Fibroblast of lung (primary cell): ENCODE data around the gene JAKMIP1. TPM values are rescaled to one million over a fixed set of nuclear protein-coding genes. Genes with fewer than 3 reads are reported as not detected.
"Not testable (repeated sequence)": the region's sequence is repeated elsewhere in the genome, so short reads cannot be mapped to it uniquely, and the experiment has no call there.

Experiments used
- DNase-seq, 2 donors: peaks; one replicate each; pipeline versions ENCODE4 v3.0.0 to v3.0.0-alpha.2; 2010; ENCODE audit warnings: low read depth in 2 of 2
- H2AFZ ChIP-seq: 2 replicates; pipeline ENCODE4 v1.5.1; 2012; ENCODE audit warnings: low read length, control low read depth, inconsistent platforms
- H3K27ac ChIP-seq: 2 replicates; pipeline ENCODE4 v1.5.1; 2011; ENCODE audit warnings: low read length, control low read depth; ENCODE audit not compliant: insufficient read depth
- H3K27me3 ChIP-seq: 2 replicates; pipeline ENCODE4 v1.5.1; 2011; ENCODE audit warnings: mild to moderate bottlenecking, low read length; ENCODE audit not compliant: control insufficient read depth, insufficient read depth
- H3K36me3 ChIP-seq: 2 replicates; pipeline ENCODE4 v1.5.1; 2011; ENCODE audit warnings: low read length; ENCODE audit not compliant: control insufficient read depth, insufficient read depth
- H3K4me1 ChIP-seq: 2 replicates; pipeline ENCODE4 v1.5.1; 2011; ENCODE audit warnings: low read length; ENCODE audit not compliant: control insufficient read depth, insufficient read depth; ENCODE audit errors: extremely low read depth
- H3K4me2 ChIP-seq: 2 replicates; pipeline ENCODE4 v1.5.1; 2011; ENCODE audit warnings: low read length, control low read depth; ENCODE audit not compliant: insufficient read depth; ENCODE audit errors: extremely low read depth
- H3K4me3 ChIP-seq, 4 experiments: fragments of 200-600 bp in 1 of 4; sonication (generic) in 1 of 4; replicated peaks in 1 of 4; 2 replicates each; pipeline ENCODE4 v1.5.1; 2011 to 2016; ENCODE audit warnings: low read length in 4 of 4, low read depth in 3 of 4, mild to moderate bottlenecking in 3 of 4, control low read depth in 2 of 4, inconsistent platforms in 1 of 4, mixed read lengths in 1 of 4; ENCODE audit not compliant: insufficient read depth in 1 of 4; ENCODE audit errors: control extremely low read depth in 1 of 4
- H3K79me2 ChIP-seq: 2 replicates; pipeline ENCODE4 v1.5.1; 2012; ENCODE audit warnings: mild to moderate bottlenecking, low read length, inconsistent platforms; ENCODE audit not compliant: control insufficient read depth, insufficient read depth
- H3K9ac ChIP-seq: 2 replicates; pipeline ENCODE4 v1.5.1; 2011; ENCODE audit warnings: mild to moderate bottlenecking, low read length, control low read depth; ENCODE audit not compliant: insufficient read depth
- H3K9me3 ChIP-seq: 2 replicates; pipeline ENCODE4 v1.5.1; 2012; ENCODE audit warnings: low read depth, low read length; ENCODE audit not compliant: control insufficient read depth, insufficient read depth
- H4K20me1 ChIP-seq: 2 replicates; pipeline ENCODE4 v1.5.1; 2011; ENCODE audit warnings: low read length; ENCODE audit not compliant: control insufficient read depth, insufficient read depth; ENCODE audit errors: extremely low read depth
- EZH2 ChIP-seq: IDR thresholded peaks from 2 replicates; pipeline ENCODE4 v1.5.1; 2012; ENCODE audit warnings: low read length, control low read depth, mild to moderate bottlenecking; ENCODE audit errors: missing control alignments
- polyA plus RNA-seq, 2 donors: library from polyadenylated mRNA; depleted of rRNA in 1 of 2; stranded (reverse) in 1 of 2; unstranded in 1 of 2; fragments of >200 nt; gene quantifications; 2 replicates each; pipeline ENCODE4 v1.2.1, GENCODE V29; 2011 to 2012; ENCODE audit warnings: missing spikeins in 1 of 2
- total RNA-seq: library from RNA; depleted of rRNA; stranded (reverse); fragments of >200 nt; gene quantifications from 2 replicates; pipeline ENCODE4 v1.2.1, GENCODE V29; 2014
- TF ChIP-seq, protein P1 (sequence below), 2 donors: IDR thresholded peaks in 1 of 2; conservative IDR thresholded peaks in 1 of 2; 1 replicate in 1 of 2; 2 replicates in 1 of 2; pipeline ENCODE4 v1.5.1; 2011 to 2012; ENCODE audit warnings: low read length in 2 of 2, control low read depth in 1 of 2, inconsistent platforms in 1 of 2, low read depth in 1 of 2, mild to moderate bottlenecking in 1 of 2

JAKMIP1 gene
- total and polyA plus RNA-seq, 2 donors (not counting 1 experiment from before 2014, with no cell fraction given): not detected

GRCh38 chr4:6217716-6218381 lies 17.5 kb upstream of the JAKMIP1 start:
- Histone ChIP-seq H3K27me3 (no peaks in the 10 kb centered on the region), H3K4me2 (no peak overlapping the region), H3K79me2 (no peaks in the 10 kb centered on the region), H3K4me1 (no peaks in the 10 kb centered on the region), H3K9me3 (no peaks in the 10 kb centered on the region), H3K4me3 (no peak overlapping the region), H3K27ac (no peak overlapping the region), H3K9ac (no peak overlapping the region), H3K36me3 (no peaks in the 10 kb centered on the region), H4K20me1 (no peaks in the 10 kb centered on the region), H2AFZ (no peak overlapping the region)
- TF ChIP-seq, protein P1, sequence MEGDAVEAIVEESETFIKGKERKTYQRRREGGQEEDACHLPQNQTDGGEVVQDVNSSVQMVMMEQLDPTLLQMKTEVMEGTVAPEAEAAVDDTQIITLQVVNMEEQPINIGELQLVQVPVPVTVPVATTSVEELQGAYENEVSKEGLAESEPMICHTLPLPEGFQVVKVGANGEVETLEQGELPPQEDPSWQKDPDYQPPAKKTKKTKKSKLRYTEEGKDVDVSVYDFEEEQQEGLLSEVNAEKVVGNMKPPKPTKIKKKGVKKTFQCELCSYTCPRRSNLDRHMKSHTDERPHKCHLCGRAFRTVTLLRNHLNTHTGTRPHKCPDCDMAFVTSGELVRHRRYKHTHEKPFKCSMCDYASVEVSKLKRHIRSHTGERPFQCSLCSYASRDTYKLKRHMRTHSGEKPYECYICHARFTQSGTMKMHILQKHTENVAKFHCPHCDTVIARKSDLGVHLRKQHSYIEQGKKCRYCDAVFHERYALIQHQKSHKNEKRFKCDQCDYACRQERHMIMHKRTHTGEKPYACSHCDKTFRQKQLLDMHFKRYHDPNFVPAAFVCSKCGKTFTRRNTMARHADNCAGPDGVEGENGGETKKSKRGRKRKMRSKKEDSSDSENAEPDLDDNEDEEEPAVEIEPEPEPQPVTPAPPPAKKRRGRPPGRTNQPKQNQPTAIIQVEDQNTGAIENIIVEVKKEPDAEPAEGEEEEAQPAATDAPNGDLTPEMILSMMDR (conservative IDR thresholded peaks at IDR 0.05 in 1 of 2, IDR thresholded peaks at IDR 0.05 in 1 of 2; ENCODE audit: low read depth in 1 of 2, low read length in 2 of 2): no peak
- TF ChIP-seq EZH2: no peak
- DNase-seq: no peak

GRCh38 chr4:6216588-6216987 lies 16.2 kb upstream of the JAKMIP1 start:
- H2AFZ ChIP-seq: no peak overlapping the region
- H3K9me3 ChIP-seq: no peaks in the 10 kb centered on the region
- DNase-seq: no peak
- H3K79me2 ChIP-seq: no peaks in the 10 kb centered on the region
- TF ChIP-seq EZH2: no peak
- TF ChIP-seq, protein P1 (conservative IDR thresholded peaks at IDR 0.05 in 1 of 2, IDR thresholded peaks at IDR 0.05 in 1 of 2; ENCODE audit: low read depth in 1 of 2, low read length in 2 of 2): no peak
- no peak overlapping the region for H3K27ac ChIP-seq
- H3K27me3 ChIP-seq: no peaks in the 10 kb centered on the region
- H3K4me3 ChIP-seq: no peak overlapping the region
- no peaks in the 10 kb centered on the region for H4K20me1 ChIP-seq
- H3K9ac ChIP-seq: no peak overlapping the region
- no peaks in the 10 kb centered on the region for H3K36me3 ChIP-seq
- H3K4me2 ChIP-seq: no peak overlapping the region
- H3K4me1 ChIP-seq: no peaks in the 10 kb centered on the region

- no peak overlapping the region for H2AFZ ChIP-seq
Observed at GRCh38 chr4:6209921-6210320, 9.6 kb upstream of the JAKMIP1 start.

DNA sequence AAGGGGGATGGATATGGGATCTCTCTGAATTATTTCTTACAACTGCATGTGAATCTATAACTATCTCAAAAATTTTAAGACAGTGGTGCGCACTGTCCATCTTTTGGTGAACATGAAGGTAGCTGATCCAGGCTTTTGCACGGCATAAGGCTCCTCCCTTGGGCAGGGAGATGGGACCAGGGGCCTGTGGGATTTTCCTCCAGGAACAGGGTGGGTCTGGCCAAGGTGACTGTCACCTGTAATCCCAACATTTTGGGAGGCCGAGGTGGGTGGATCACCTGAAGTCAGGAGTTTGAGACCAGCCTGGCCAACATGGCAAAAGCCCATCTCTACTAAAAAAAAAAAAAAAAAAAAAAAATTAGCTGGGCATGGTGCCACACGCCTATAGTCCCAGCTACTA lies 8.9 kb upstream of the JAKMIP1 start:
- not testable (repeated sequence) for H3K36me3 ChIP-seq, H3K9ac ChIP-seq, H3K4me3 ChIP-seq, H4K20me1 ChIP-seq, H3K27ac ChIP-seq, H3K9me3 ChIP-seq, H3K27me3 ChIP-seq, H2AFZ ChIP-seq, H3K4me1 ChIP-seq, DNase-seq, H3K4me2 ChIP-seq, H3K79me2 ChIP-seq

More at GRCh38 chr4:6209921-6210320, 9.6 kb upstream of the JAKMIP1 start:
- no peak for DNase-seq
- Histone ChIP-seq H3K9me3 (no peaks in the 10 kb centered on the region), H3K36me3 (no peaks in the 10 kb centered on the region), H3K79me2 (no peaks in the 10 kb centered on the region), H3K27me3 (no peaks in the 10 kb centered on the region), H3K4me2 (no peak overlapping the region), H3K27ac (no peak overlapping the region), H3K4me1 (no peaks in the 10 kb centered on the region), H3K4me3 (no peak overlapping the region), H3K9ac (no peak overlapping the region), H4K20me1 (no peaks in the 10 kb centered on the region)
- no peak for TF ChIP-seq EZH2
- TF ChIP-seq, protein P1 (conservative IDR thresholded peaks at IDR 0.05 in 1 of 2, IDR thresholded peaks at IDR 0.05 in 1 of 2; ENCODE audit: low read depth in 1 of 2, low read length in 2 of 2): no peak
